Posterior cingulate gyrus (tissue), 11 donors: ENCODE measurements around the gene DCLRE1A.

Experiments
- DNase-seq, 10 donors: peaks; one replicate each; pipeline versions ENCODE4 v3.0.0 to v3.0.0-alpha.2; 2020 to 2021; ENCODE audit warnings: mixed read lengths in 3 of 10
- intact Hi-C: fragments of 100-400 bp; cut with DNase I; formaldehyde crosslinking; loops from one replicate; pipeline ENCODE4 v1.15.1; 2023

The DCLRE1A gene

GRCh38 chr10:113802997-113803396 is 50.9 kb downstream of the DCLRE1A start:
- intact Hi-C loops: no loop called here
- DNase-seq: no peak

GRCh38 chr10:113801569-113801968 is 52.3 kb downstream of the DCLRE1A start:
- intact Hi-C loops: no loop called here
- no peak for DNase-seq

- no peak for DNase-seq
- intact Hi-C loops: no loop called here
These were observed 62.2 kb downstream of the DCLRE1A start for GRCh38 chr10:113791691-113792090.

GRCh38 chr10:113788604-113789083 is 65.2 kb downstream of the DCLRE1A start:
- intact Hi-C loops: no loop called here

More at GRCh38 chr10:113788604-113789083, 65.2 kb downstream of the DCLRE1A start:
- DNase-seq: peak in 4 of 10 donors; percentile 16 to 81 (median 24)
